ENCODE results near the gene TRIM61.

Gene TRIM61

GRCh38 chr4:164946810-164947209, 30.6 kb downstream of the TRIM61 start:
- Histone ChIP-seq H3K27me3 (ENCODE audit: insufficient read depth, low read length, poor library complexity) (no peaks in the 10 kb centered on the region), H3K9me3 (ENCODE audit: insufficient read depth, low read length, severe bottlenecking) (no peaks in the 10 kb centered on the region), H4K20me1 (ENCODE audit: insufficient read depth, low read length) (no peaks in the 10 kb centered on the region), H3K36me3 (ENCODE audit: insufficient read depth, low read length) (no peaks in the 10 kb centered on the region), H3K4me1 (ENCODE audit: insufficient read depth, low read length) (no peaks in the 10 kb centered on the region), H2AFZ (ENCODE audit: low read depth, low read length) (no peak overlapping the region), H3K27ac (ENCODE audit: low read length) (no peak overlapping the region), H3K79me2 (ENCODE audit: insufficient read depth, low read length) (no peaks in the 10 kb centered on the region), H3K4me3 (ENCODE audit: low read depth in 1 of 2, low read length in 2 of 2) (no peak overlapping the region), H3K9ac (ENCODE audit: low read depth, low read length) (no peak overlapping the region), H3K4me2 (ENCODE audit: insufficient read depth, low read length) (no peak overlapping the region)
- DNase-seq (no peak), ATAC-seq (ENCODE audit: insufficient read depth, low read depth) (no peak)
- TF ChIP-seq CTCF (IDR thresholded peaks at IDR 0.05; ENCODE audit: borderline replicate concordance, extremely low read depth, low read length, poor library complexity, severe bottlenecking), result no peak
- no peak for TF ChIP-seq EZH2 (IDR thresholded peaks at IDR 0.05; ENCODE audit: borderline replicate concordance, low read depth, low read length, severe bottlenecking)

GRCh38 chr4:164945146-164945545, 32.3 kb downstream of the TRIM61 start:
- Histone ChIP-seq H3K4me1 (ENCODE audit: insufficient read depth, low read length) (no peaks in the 10 kb centered on the region), H3K27ac (ENCODE audit: low read length) (no peak overlapping the region), H3K9me3 (ENCODE audit: insufficient read depth, low read length, severe bottlenecking) (no peaks in the 10 kb centered on the region), H3K79me2 (ENCODE audit: insufficient read depth, low read length) (no peaks in the 10 kb centered on the region), H3K9ac (ENCODE audit: low read depth, low read length) (no peak overlapping the region), H3K4me2 (ENCODE audit: insufficient read depth, low read length) (no peak overlapping the region), H3K36me3 (ENCODE audit: insufficient read depth, low read length) (no peaks in the 10 kb centered on the region), H4K20me1 (ENCODE audit: insufficient read depth, low read length) (no peaks in the 10 kb centered on the region), H2AFZ (ENCODE audit: low read depth, low read length) (no peak overlapping the region), H3K27me3 (ENCODE audit: insufficient read depth, low read length, poor library complexity) (no peaks in the 10 kb centered on the region), H3K4me3 (ENCODE audit: low read depth in 1 of 2, low read length in 2 of 2) (no peak overlapping the region)
- TF ChIP-seq CTCF (IDR thresholded peaks at IDR 0.05; ENCODE audit: borderline replicate concordance, extremely low read depth, low read length, poor library complexity, severe bottlenecking), result no peak
- TF ChIP-seq EZH2 (IDR thresholded peaks at IDR 0.05; ENCODE audit: borderline replicate concordance, low read depth, low read length, severe bottlenecking), result no peak
- DNase-seq (no peak), ATAC-seq (ENCODE audit: insufficient read depth, low read depth) (no peak)

- Histone ChIP-seq H3K36me3 (ENCODE audit: insufficient read depth, low read length) (no peaks in the 10 kb centered on the region), H3K4me3 (ENCODE audit: low read depth in 1 of 2, low read length in 2 of 2) (no peak overlapping the region), H3K27ac (ENCODE audit: low read length) (no peak overlapping the region), H3K79me2 (ENCODE audit: insufficient read depth, low read length) (no peaks in the 10 kb centered on the region), H3K4me2 (ENCODE audit: insufficient read depth, low read length) (no peak overlapping the region), H3K9me3 (ENCODE audit: insufficient read depth, low read length, severe bottlenecking) (no peaks in the 10 kb centered on the region), H3K4me1 (ENCODE audit: insufficient read depth, low read length) (no peaks in the 10 kb centered on the region), H4K20me1 (ENCODE audit: insufficient read depth, low read length) (no peaks in the 10 kb centered on the region), H3K27me3 (ENCODE audit: insufficient read depth, low read length, poor library complexity) (no peaks in the 10 kb centered on the region), H3K9ac (ENCODE audit: low read depth, low read length) (no peak overlapping the region), H2AFZ (ENCODE audit: low read depth, low read length) (no peak overlapping the region)
- TF ChIP-seq CTCF (IDR thresholded peaks at IDR 0.05; ENCODE audit: borderline replicate concordance, extremely low read depth, low read length, poor library complexity, severe bottlenecking) (no peak), EZH2 (IDR thresholded peaks at IDR 0.05; ENCODE audit: borderline replicate concordance, low read depth, low read length, severe bottlenecking) (no peak)
- DNase-seq (no peak), ATAC-seq (ENCODE audit: insufficient read depth, low read depth) (no peak)
These were observed 34.3 kb downstream of the TRIM61 start for GRCh38 chr4:164943192-164943591.
